Panc1 (cell line): ENCODE results near the gene PHACTR4.

Experiments used
- POLR2AphosphoS5 ChIP-seq: IDR thresholded peaks from 2 replicates; pipeline ENCODE4 v1.6.1; 2012; ENCODE audit warnings: mild to moderate bottlenecking, low read depth, low read length, moderate library complexity
- SIN3A ChIP-seq: IDR thresholded peaks from 2 replicates; pipeline ENCODE4 v1.6.1; 2012; ENCODE audit warnings: low read depth, mild to moderate bottlenecking, low read length, moderate library complexity, borderline replicate concordance; ENCODE audit not compliant: insufficient read depth
- TCF7L2 ChIP-seq: IDR thresholded peaks from 2 replicates; pipeline ENCODE4 v1.6.1; 2011; ENCODE audit warnings: mild to moderate bottlenecking, low read depth, low read length, inconsistent platforms
- TF ChIP-seq, protein P1 (sequence below): fragments of 450-650 bp; IDR thresholded peaks from 2 replicates; pipeline ENCODE4 v1.5.1; 2017; ENCODE audit warnings: mild to moderate bottlenecking

GRCh38 chr1:28494737-28495136 is 125.2 kb downstream of the PHACTR4 start:
- TF ChIP-seq, protein P1, sequence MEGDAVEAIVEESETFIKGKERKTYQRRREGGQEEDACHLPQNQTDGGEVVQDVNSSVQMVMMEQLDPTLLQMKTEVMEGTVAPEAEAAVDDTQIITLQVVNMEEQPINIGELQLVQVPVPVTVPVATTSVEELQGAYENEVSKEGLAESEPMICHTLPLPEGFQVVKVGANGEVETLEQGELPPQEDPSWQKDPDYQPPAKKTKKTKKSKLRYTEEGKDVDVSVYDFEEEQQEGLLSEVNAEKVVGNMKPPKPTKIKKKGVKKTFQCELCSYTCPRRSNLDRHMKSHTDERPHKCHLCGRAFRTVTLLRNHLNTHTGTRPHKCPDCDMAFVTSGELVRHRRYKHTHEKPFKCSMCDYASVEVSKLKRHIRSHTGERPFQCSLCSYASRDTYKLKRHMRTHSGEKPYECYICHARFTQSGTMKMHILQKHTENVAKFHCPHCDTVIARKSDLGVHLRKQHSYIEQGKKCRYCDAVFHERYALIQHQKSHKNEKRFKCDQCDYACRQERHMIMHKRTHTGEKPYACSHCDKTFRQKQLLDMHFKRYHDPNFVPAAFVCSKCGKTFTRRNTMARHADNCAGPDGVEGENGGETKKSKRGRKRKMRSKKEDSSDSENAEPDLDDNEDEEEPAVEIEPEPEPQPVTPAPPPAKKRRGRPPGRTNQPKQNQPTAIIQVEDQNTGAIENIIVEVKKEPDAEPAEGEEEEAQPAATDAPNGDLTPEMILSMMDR: no peak
- no peak for TF ChIP-seq POLR2AphosphoS5
- TF ChIP-seq TCF7L2: no peak
- no peak for TF ChIP-seq SIN3A
